IPS-15b (cell line): ENCODE results near the gene CMTM1.

Experiments used
- H3K27me3 ChIP-seq: one replicate; pipeline ENCODE4 v1.6.1; 2013; ENCODE audit warnings: low read length; ENCODE audit not compliant: control insufficient read depth, insufficient read depth
- H3K36me3 ChIP-seq: one replicate; pipeline ENCODE4 v1.6.1; 2013; ENCODE audit warnings: low read length; ENCODE audit not compliant: control insufficient read depth, insufficient read depth
- H3K4me1 ChIP-seq: one replicate; pipeline ENCODE4 v1.6.1; 2013; ENCODE audit warnings: mild to moderate bottlenecking, low read length; ENCODE audit not compliant: control insufficient read depth, insufficient read depth
- H3K4me3 ChIP-seq: one replicate; pipeline ENCODE4 v1.5.1; 2013; ENCODE audit warnings: low read depth, low read length
- H3K9ac ChIP-seq: one replicate; pipeline ENCODE4 v1.6.1; 2013; ENCODE audit warnings: low read depth, mild to moderate bottlenecking, low read length
- H3K9me3 ChIP-seq: one replicate; pipeline ENCODE4 v1.6.1; 2013; ENCODE audit warnings: mild to moderate bottlenecking, low read length; ENCODE audit not compliant: control insufficient read depth, insufficient read depth

CMTM1 gene

DNA sequence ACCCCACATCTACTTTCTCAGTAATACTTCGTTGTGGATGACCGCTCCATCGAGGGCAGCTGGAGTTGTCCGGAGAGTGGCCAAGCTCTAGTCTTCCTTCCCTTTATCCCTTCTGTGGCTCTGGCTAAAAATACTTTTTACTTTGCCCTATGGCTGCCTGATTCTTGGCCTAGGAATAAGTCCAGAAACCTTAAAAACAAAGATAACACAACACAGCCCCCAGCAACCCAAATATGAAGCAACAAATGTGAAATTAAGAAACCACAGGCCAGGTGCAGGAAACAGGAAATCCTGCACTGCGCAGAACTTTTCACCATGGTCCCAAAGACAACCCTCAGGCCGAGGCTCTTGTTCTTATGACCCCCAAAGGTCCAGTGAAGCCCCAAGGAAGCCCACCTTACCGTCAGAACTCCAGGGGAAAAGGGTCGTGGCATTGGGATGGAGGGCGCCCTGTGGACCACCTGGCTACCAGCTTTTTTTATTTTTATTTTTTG, 42.3 kb upstream of the CMTM1 start:
- Histone ChIP-seq H3K27me3 (no peaks in the 10 kb centered on the region), H3K4me3 (no peak overlapping the region), H3K9me3 (no peaks in the 10 kb centered on the region), H3K36me3 (no peaks in the 10 kb centered on the region), H3K4me1 (no peaks in the 10 kb centered on the region), H3K9ac (no peak overlapping the region)

DNA sequence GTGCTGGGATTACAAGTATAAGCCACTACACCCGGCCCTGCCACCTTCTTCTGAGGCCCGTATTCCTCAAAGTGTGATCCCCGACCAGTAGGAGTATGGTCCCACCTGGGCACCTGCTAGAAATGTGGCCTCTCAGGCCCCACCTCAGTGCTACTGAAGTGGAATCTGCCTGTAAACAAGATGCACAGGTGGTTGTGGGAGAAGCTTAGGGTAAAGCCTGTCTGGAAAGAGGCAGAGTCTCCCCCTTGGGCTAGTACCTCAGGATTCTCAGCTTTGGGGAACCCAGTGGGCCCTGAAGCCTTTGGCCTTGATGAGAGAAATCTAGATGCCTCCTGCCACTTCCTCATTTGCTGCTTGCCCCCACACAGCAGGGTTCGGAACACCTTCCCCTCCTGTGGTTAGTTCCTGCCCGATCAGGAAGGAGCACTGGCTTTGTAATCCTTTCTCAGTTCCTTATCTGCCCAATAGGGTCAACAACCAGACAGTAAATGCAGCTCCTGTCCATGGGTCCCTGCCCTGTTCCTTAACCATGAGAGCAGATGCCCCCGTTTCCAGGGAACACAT, 41.6 kb upstream of the CMTM1 start:
- no peaks in the 10 kb centered on the region for H3K9me3 ChIP-seq
- H3K4me1 ChIP-seq, result no peaks in the 10 kb centered on the region
- no peaks in the 10 kb centered on the region for H3K27me3 ChIP-seq
- H3K9ac ChIP-seq, result no peak overlapping the region
- H3K4me3 ChIP-seq, result no peak overlapping the region
- H3K36me3 ChIP-seq, result no peaks in the 10 kb centered on the region

DNA sequence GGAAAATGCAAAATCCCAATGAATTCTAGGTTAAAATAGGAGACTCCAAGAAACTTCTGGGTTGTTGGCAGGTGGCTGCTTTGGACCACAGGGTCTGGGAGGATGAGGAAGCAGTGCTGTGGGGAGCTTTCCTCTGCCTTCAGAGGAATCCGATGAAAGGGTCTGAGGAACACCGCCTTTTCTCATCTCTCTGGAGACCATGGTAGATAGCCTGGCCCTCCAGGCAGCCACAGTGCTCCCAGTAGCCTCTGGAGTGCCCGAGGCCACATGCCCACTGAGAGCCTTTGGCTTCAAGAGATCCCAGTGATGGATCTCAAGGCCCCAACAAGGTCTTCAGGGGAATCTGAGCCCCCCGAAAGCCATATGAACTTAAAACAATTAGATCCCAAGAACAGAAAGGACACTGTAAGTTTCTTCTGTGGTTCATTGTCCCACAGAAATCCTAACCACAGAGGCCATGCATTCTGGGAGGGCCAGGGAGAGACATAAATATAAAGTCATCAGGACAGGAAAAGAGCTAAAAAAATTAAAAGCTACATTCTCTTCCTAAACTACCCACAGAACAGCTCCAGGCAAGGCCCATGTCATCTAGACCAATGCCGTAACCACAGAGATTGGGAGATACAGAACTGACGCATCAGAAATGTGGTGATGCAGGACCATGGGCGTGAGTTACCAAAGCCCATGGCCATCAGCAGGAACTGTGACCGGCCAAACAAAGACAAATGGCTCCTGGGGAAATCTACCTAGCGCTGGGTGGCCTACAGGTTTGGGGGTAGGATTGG, 40.7 kb upstream of the CMTM1 start:
- Histone ChIP-seq H3K9me3 (no peaks in the 10 kb centered on the region), H3K36me3 (no peaks in the 10 kb centered on the region), H3K4me3 (no peak overlapping the region), H3K27me3 (no peaks in the 10 kb centered on the region), H3K9ac (no peak overlapping the region), H3K4me1 (no peaks in the 10 kb centered on the region)

GRCh38 chr16:66528294-66528693, 37.9 kb upstream of the CMTM1 start:
- no peaks in the 10 kb centered on the region for H3K4me1 ChIP-seq
- no peaks in the 10 kb centered on the region for H3K9me3 ChIP-seq
- no peak overlapping the region for H3K4me3 ChIP-seq
- no peaks in the 10 kb centered on the region for H3K36me3 ChIP-seq
- no peaks in the 10 kb centered on the region for H3K27me3 ChIP-seq
- H3K9ac ChIP-seq, result no peak overlapping the region

- Histone ChIP-seq H3K4me3 (no peak overlapping the region), H3K36me3 (no peaks in the 10 kb centered on the region), H3K9ac (no peak overlapping the region), H3K4me1 (no peaks in the 10 kb centered on the region), H3K9me3 (no peaks in the 10 kb centered on the region), H3K27me3 (no peaks in the 10 kb centered on the region)
Observed at GRCh38 chr16:66529475-66529874, 36.8 kb upstream of the CMTM1 start.

DNA sequence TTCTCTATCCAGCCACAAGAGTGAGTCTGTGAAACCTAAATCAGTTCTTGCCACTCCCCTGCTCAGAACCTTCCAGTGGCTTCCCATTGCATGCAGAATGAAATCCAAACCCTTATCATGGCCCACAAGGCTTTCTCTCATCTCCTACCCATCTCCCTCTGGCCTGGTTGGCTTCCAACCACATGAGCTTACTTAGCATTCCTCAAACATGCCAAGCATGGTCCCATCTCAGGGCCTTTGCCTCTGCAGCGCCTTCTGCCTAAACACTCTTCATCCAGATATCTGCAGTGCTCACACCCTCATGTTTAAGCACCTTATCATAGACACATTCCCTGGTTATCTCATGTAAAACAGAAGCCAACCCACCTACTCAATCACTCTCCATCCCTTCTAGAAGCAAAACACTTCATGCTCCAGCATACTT, 31.9 kb upstream of the CMTM1 start:
- Histone ChIP-seq H3K9ac (no peak overlapping the region), H3K4me1 (no peaks in the 10 kb centered on the region), H3K9me3 (no peaks in the 10 kb centered on the region), H3K27me3 (no peaks in the 10 kb centered on the region), H3K36me3 (no peaks in the 10 kb centered on the region), H3K4me3 (no peak overlapping the region)

GRCh38 chr16:66536525-66536924, 29.7 kb upstream of the CMTM1 start:
- H3K9ac ChIP-seq, result no peak overlapping the region
- H3K36me3 ChIP-seq, result no peaks in the 10 kb centered on the region
- H3K27me3 ChIP-seq, result no peaks in the 10 kb centered on the region
- H3K4me3 ChIP-seq, result no peak overlapping the region
- no peaks in the 10 kb centered on the region for H3K4me1 ChIP-seq
- H3K9me3 ChIP-seq, result no peaks in the 10 kb centered on the region

- H3K27me3 ChIP-seq, result no peaks in the 10 kb centered on the region
- H3K9me3 ChIP-seq, result no peaks in the 10 kb centered on the region
- no peak overlapping the region for H3K9ac ChIP-seq
- no peak overlapping the region for H3K4me3 ChIP-seq
- no peaks in the 10 kb centered on the region for H3K36me3 ChIP-seq
- peaks cover 4% of the 10 kb centered on the region for H3K4me1 ChIP-seq
Observed at GRCh38 chr16:66537236-66537635, 29.0 kb upstream of the CMTM1 start.

- H3K36me3 ChIP-seq, result no peaks in the 10 kb centered on the region
- no peak overlapping the region for H3K9ac ChIP-seq
- H3K9me3 ChIP-seq, result no peaks in the 10 kb centered on the region
- peaks cover 4% of the 10 kb centered on the region for H3K4me1 ChIP-seq
- no peak overlapping the region for H3K4me3 ChIP-seq
- no peaks in the 10 kb centered on the region for H3K27me3 ChIP-seq
Observed at GRCh38 chr16:66538910-66539309, 27.3 kb upstream of the CMTM1 start.

DNA sequence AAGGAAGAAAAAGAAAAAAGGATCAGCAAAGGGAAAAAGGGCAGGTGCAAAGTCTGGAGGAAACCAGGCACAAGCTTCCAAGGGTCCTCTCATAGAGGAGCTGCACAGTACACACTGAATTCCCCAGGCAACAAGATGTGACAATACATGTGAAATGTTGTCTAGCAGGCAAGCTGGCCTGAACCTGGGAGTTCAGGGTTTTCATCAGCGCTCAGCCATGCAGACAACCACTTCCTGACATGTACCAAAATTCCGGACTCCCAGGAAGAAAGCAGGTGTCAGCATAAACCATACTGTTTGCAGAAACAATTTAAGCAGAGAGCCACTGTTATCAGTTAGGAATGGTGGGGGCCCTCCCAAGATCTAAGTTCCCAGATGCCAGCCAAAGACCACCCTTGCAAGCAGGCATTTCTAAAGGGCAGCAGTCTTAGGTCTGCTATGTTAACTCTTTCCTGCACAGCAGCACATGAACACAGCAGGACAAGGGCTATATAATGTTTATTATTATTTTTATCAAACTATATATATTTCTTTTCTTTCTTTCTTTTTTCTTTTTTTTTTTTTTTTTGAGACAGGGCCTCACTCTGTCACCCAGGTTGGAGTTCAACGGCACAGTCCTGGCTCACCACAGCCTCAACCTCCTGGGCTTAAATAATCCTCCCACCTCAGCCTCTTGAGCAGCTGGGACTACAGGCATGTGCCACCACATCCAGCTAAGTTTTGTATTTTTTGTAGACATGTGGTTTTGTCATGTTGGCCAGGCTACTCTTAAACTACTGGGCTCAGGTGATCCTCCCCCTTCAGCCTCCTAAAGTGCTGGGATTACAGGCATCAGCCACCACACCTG, 26.4 kb upstream of the CMTM1 start:
- H3K36me3 ChIP-seq, result no peaks in the 10 kb centered on the region
- no peaks in the 10 kb centered on the region for H3K27me3 ChIP-seq
- no peaks in the 10 kb centered on the region for H3K9me3 ChIP-seq
- no peak overlapping the region for H3K9ac ChIP-seq
- H3K4me1 ChIP-seq, result peaks cover 4% of the 10 kb centered on the region
- no peak overlapping the region for H3K4me3 ChIP-seq

- no peaks in the 10 kb centered on the region for H3K9me3 ChIP-seq
- no peaks in the 10 kb centered on the region for H3K36me3 ChIP-seq
- H3K27me3 ChIP-seq, result no peaks in the 10 kb centered on the region
- no peak overlapping the region for H3K9ac ChIP-seq
- no peak overlapping the region for H3K4me3 ChIP-seq
- H3K4me1 ChIP-seq, result peaks cover 4% of the 10 kb centered on the region
Observed at GRCh38 chr16:66541388-66542355, 24.6 kb upstream of the CMTM1 start.
